GM23338 (cell line): ENCODE results near the gene CNPY1. TPM values are rescaled to one million over a fixed set of nuclear protein-coding genes. Genes with fewer than 3 reads are reported as not detected.
A peak's percentile ranks its signal among the peaks of the same experiment; 100 is the strongest.

Experiments
- ATAC-seq: fragments of 200-7000 bp; cut with Tn5 transposase; 3 replicates; pipeline ENCODE4 v1.9.1; 2020
- DNase-seq: peaks from one replicate; pipeline ENCODE4 v3.0.0-alpha.2; 2015; ENCODE audit warnings: low spot score
- H2AFZ ChIP-seq: fragments of 200-600 bp; sonication (generic); 2 replicates; pipeline ENCODE4 v1.8.0; 2016; ENCODE audit warnings: antibody characterized with exemption, mild to moderate bottlenecking, moderate library complexity
- H3F3A ChIP-seq: fragments of 200-600 bp; sonication (generic); replicated peaks from 2 replicates; pipeline ENCODE4 v1.8.0; 2017; ENCODE audit warnings: antibody characterized with exemption, mixed run types, low read depth
- H3K27ac ChIP-seq: fragments of 200-600 bp; sonication (generic); 2 replicates; pipeline ENCODE4 v1.6.1; 2016; ENCODE audit warnings: low read depth
- H3K27me3 ChIP-seq: fragments of 200-600 bp; sonication (generic); 2 replicates; pipeline ENCODE4 v1.8.0; 2016; ENCODE audit warnings: mild to moderate bottlenecking, mixed run types, moderate library complexity; ENCODE audit not compliant: insufficient read depth
- H3K36me3 ChIP-seq: fragments of 200-600 bp; sonication (generic); 2 replicates; pipeline ENCODE4 v1.8.0; 2016; ENCODE audit warnings: mild to moderate bottlenecking; ENCODE audit not compliant: insufficient read depth
- H3K4me1 ChIP-seq: fragments of 200-600 bp; sonication (generic); 2 replicates; pipeline ENCODE4 v1.8.0; 2016; ENCODE audit warnings: mild to moderate bottlenecking, moderate library complexity; ENCODE audit not compliant: insufficient read depth
- H3K4me2 ChIP-seq: fragments of 200-600 bp; sonication (generic); 2 replicates; pipeline ENCODE4 v1.7.1; 2017; ENCODE audit warnings: mixed run types
- H3K4me3 ChIP-seq: fragments of 200-600 bp; sonication (generic); 2 replicates; pipeline ENCODE4 v1.6.1; 2016; ENCODE audit warnings: mixed run types
- H3K79me2 ChIP-seq: fragments of 200-600 bp; sonication (generic); replicated peaks from 2 replicates; pipeline ENCODE4 v1.8.0; 2017; ENCODE audit warnings: mild to moderate bottlenecking; ENCODE audit not compliant: insufficient read depth
- H3K9me2 ChIP-seq: fragments of 200-600 bp; sonication (generic); 2 replicates; pipeline ENCODE4 v1.8.0; 2017; ENCODE audit not compliant: insufficient read depth
- H4K20me1 ChIP-seq: fragments of 200-600 bp; sonication (generic); replicated peaks from 2 replicates; pipeline ENCODE4 v1.8.0; 2017; ENCODE audit warnings: mild to moderate bottlenecking; ENCODE audit not compliant: insufficient read depth
- H3K27ac Mint-ChIP-seq: 2 replicates; pipeline ENCODE4 v1.8.0; 2020; ENCODE audit warnings: inconsistent platforms, mild to moderate bottlenecking, moderate library complexity, mixed read lengths
- H3K27me3 Mint-ChIP-seq: 3 replicates; pipeline ENCODE4 v1.8.0; 2022; ENCODE audit warnings: low read depth, mild to moderate bottlenecking, moderate library complexity, mixed read lengths, inconsistent platforms; ENCODE audit not compliant: insufficient read depth, poor library complexity
- H3K36me3 Mint-ChIP-seq: 3 replicates; pipeline ENCODE4 v1.8.0; 2021; ENCODE audit warnings: low read depth, mild to moderate bottlenecking, inconsistent platforms, moderate library complexity, mixed read lengths
- H3K4me1 Mint-ChIP-seq: 3 replicates; pipeline ENCODE4 v1.8.0; 2020; ENCODE audit warnings: mild to moderate bottlenecking, inconsistent platforms, mixed read lengths
- H3K4me3 Mint-ChIP-seq: 3 replicates; pipeline ENCODE4 v1.8.0; 2021; ENCODE audit warnings: moderate library complexity, mild to moderate bottlenecking, inconsistent platforms, mixed read lengths
- H3K9me3 Mint-ChIP-seq: 3 replicates; pipeline ENCODE4 v1.8.0; 2020; ENCODE audit warnings: moderate library complexity, mild to moderate bottlenecking, inconsistent platforms, mixed read lengths
- CREB1 ChIP-seq: fragments of 250-450 bp; sonication (Bioruptor Pico); IDR thresholded peaks from 2 replicates; pipeline ENCODE4 v1.5.0; 2020; ENCODE audit warnings: low read depth, mild to moderate bottlenecking, moderate library complexity
- EZH2phosphoT487 ChIP-seq: fragments of 200-600 bp; sonication (generic); IDR thresholded peaks from one replicate; pipeline ENCODE4 v1.8.1; 2018; ENCODE audit warnings: antibody characterized with exemption; ENCODE audit not compliant: unreplicated experiment
- STAT1 ChIP-seq: IDR thresholded peaks from one replicate; pipeline ENCODE4 v1.6.1; 2016; ENCODE audit warnings: antibody characterized with exemption; ENCODE audit not compliant: unreplicated experiment
- polyA plus RNA-seq: library from polyadenylated mRNA; unstranded; fragments of >200 nt; fragmentation: Nextera tagmentation; extraction: Ambion mirVana; gene quantifications from 2 replicates; pipeline ENCODE4 v1.2.1, GENCODE V29; 2016
- total RNA-seq: library from RNA; depleted of rRNA; stranded (reverse); fragments of >200 nt; shearing (Covaris generic); gene quantifications from 2 replicates; pipeline ENCODE4 v1.2.3, GENCODE V29; 2014
- TF ChIP-seq, protein P1 (sequence below), 2 experiments: fragments of 200-600 bp in 1 of 2; sonication (generic) in 1 of 2; conservative IDR thresholded peaks; 2 replicates each; pipeline versions ENCODE4 v1.5.1 to v1.6.1; 2016 to 2017; ENCODE audit warnings: antibody characterized with exemption in 2 of 2, low read depth in 2 of 2, mild to moderate bottlenecking in 2 of 2, moderate library complexity in 1 of 2
- TF ChIP-seq, protein P2 (sequence below): IDR thresholded peaks from 2 replicates; pipeline ENCODE4 v1.6.1; 2016; ENCODE audit warnings: antibody characterized with exemption
- TF ChIP-seq, protein P3 (sequence below): fragments of 250-450 bp; sonication (Bioruptor Pico); IDR thresholded peaks from 2 replicates; pipeline ENCODE4 v1.5.0; 2020; ENCODE audit warnings: mild to moderate bottlenecking, moderate library complexity

The CNPY1 gene
- total and polyA plus RNA-seq, 2 experiments from 2014 or later = not detected

DNA sequence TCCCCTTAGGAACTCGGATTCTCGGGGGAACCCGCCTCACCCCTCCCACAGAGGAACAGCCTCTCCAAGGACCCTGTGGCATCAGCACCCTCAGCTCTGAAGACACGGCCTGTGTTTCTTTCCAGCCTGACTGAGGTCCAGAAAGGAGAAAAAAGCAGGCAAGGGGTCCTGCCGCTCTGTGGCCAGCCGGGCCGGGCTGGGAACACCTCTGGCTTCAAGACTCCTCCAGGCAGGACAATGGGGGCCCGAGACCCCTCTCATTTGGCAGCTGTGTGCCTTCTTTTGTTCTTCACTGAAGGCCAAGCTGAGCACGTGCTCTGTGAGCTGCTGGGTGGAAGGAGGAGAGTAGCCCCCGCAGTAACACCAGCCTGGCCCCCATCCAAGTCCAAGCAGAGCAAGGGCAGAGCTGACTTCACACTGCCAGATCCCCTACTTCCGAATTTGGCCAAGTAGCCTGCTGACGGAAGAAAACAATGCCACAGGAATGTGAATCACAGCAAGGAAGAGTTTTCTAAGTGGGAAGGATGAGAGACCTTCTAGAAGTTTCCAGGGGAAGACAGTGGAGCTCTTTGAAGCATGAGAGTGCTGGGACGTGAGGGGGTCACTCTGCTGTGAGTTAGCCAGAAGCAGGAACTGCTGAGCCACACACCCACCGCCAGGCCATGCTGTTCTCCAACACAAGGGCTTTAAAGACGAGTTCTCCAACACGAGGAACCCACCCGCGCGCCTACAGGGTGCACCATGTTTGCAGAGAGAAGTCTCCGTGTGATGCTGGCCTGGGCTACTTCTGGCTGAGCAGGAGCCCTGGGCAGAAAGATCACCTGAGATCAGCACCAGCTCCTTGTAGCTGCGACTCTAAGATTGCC, 3.1 kb downstream of the CNPY1 start:
- H4K20me1 ChIP-seq = no peaks in the 10 kb centered on the region
- Mint-ChIP-seq H3K4me3 (no peak overlapping the region), H3K9me3 (no peaks in the 10 kb centered on the region; the same call in 2 of the 3 replicates), H3K27me3 (peaks cover 21% of the 10 kb centered on the region), H3K27ac (no peak overlapping the region), H3K4me1 (peaks cover 17% of the 10 kb centered on the region), H3K36me3 (no peaks in the 10 kb centered on the region)
- H3K36me3 ChIP-seq = no peaks in the 10 kb centered on the region
- no peak overlapping the region for H3K4me2 ChIP-seq
- no peaks in the 10 kb centered on the region for H3F3A ChIP-seq
- TF ChIP-seq STAT1 = no peak
- TF ChIP-seq, protein P1, sequence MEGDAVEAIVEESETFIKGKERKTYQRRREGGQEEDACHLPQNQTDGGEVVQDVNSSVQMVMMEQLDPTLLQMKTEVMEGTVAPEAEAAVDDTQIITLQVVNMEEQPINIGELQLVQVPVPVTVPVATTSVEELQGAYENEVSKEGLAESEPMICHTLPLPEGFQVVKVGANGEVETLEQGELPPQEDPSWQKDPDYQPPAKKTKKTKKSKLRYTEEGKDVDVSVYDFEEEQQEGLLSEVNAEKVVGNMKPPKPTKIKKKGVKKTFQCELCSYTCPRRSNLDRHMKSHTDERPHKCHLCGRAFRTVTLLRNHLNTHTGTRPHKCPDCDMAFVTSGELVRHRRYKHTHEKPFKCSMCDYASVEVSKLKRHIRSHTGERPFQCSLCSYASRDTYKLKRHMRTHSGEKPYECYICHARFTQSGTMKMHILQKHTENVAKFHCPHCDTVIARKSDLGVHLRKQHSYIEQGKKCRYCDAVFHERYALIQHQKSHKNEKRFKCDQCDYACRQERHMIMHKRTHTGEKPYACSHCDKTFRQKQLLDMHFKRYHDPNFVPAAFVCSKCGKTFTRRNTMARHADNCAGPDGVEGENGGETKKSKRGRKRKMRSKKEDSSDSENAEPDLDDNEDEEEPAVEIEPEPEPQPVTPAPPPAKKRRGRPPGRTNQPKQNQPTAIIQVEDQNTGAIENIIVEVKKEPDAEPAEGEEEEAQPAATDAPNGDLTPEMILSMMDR (conservative IDR thresholded peaks at IDR 0.05; ENCODE audit: low read depth in 2 of 2) = peak; percentile 8 to 52; a peak in 2 of 4 replicates
- H3K79me2 ChIP-seq = no peaks in the 10 kb centered on the region
- DNase-seq = peak; percentile 41
- no peaks in the 10 kb centered on the region; the same call in 1 of the 2 replicates for H3K27me3 ChIP-seq
- no peak overlapping the region for H3K4me3 ChIP-seq
- peak; percentile 65 for ATAC-seq
- 0 out of 2 replicates have a peak, but pooled peaks cover 4% of the 10 kb centered on the region for H3K4me1 ChIP-seq
- no peaks in the 10 kb centered on the region for H3K9me2 ChIP-seq
- no peak overlapping the region for H2AFZ ChIP-seq
- H3K27ac ChIP-seq = no peak overlapping the region

DNA sequence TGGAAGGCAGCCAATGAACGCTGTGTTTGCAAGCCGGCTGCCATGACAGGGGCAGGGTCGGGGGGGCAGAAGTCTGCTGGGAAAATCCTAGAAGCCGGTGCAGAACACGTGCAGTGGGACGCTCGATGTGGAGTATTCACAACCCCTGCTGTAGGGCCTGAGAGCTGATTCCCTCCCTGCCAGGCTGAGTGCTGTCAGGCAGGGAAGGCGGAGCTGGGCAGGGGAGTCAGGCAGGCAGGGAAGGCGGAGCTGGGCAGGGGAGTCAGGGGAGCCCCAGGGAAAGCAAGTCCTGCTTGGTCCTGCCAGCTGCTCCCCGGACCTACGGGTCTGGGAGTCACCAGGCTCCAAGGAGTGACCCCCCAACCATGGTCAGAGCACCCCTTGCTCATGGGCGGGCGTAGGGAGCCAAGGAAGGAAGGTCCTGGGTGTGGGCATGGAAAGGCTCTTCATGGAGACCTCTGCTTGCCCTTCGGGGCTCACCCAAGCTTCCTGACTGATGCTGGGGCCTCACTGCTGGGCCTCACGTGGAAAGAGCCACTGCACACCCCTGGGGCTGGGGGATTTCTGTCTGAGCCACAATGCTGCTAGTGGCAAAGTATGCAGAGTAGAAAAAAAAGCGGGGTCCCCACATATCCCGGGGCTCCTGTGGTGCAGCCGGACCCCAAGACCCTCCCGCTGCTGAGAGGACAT, 4.2 kb downstream of the CNPY1 start:
- Histone ChIP-seq H3F3A (no peaks in the 10 kb centered on the region), H3K4me2 (no peak overlapping the region), H3K27ac (no peak overlapping the region), H4K20me1 (no peaks in the 10 kb centered on the region), H3K27me3 (no peaks in the 10 kb centered on the region; the same call in 1 of the 2 replicates), H3K36me3 (no peaks in the 10 kb centered on the region), H3K4me1 (peaks cover 4% of the 10 kb centered on the region; the same call in 1 of the 2 replicates), H3K9me2 (no peaks in the 10 kb centered on the region), H3K4me3 (no peak overlapping the region), H2AFZ (no peak overlapping the region), H3K79me2 (no peaks in the 10 kb centered on the region)
- H3K9me3 Mint-ChIP-seq = no peaks in the 10 kb centered on the region; the same call in 2 of the 3 replicates
- H3K36me3 Mint-ChIP-seq = no peaks in the 10 kb centered on the region
- no peak overlapping the region for H3K27ac Mint-ChIP-seq
- H3K4me3 Mint-ChIP-seq = no peak overlapping the region
- peak; percentile 24 for ATAC-seq
- H3K27me3 Mint-ChIP-seq = peaks cover 25% of the 10 kb centered on the region
- peaks cover 17% of the 10 kb centered on the region for H3K4me1 Mint-ChIP-seq
- no peak for DNase-seq
- no peak for TF ChIP-seq CREB1
- no peak for TF ChIP-seq STAT1
- TF ChIP-seq, protein P1 (conservative IDR thresholded peaks at IDR 0.05; ENCODE audit: low read depth in 2 of 2) = no peak
- TF ChIP-seq, protein P2, sequence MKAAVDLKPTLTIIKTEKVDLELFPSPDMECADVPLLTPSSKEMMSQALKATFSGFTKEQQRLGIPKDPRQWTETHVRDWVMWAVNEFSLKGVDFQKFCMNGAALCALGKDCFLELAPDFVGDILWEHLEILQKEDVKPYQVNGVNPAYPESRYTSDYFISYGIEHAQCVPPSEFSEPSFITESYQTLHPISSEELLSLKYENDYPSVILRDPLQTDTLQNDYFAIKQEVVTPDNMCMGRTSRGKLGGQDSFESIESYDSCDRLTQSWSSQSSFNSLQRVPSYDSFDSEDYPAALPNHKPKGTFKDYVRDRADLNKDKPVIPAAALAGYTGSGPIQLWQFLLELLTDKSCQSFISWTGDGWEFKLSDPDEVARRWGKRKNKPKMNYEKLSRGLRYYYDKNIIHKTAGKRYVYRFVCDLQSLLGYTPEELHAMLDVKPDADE = no peak
- no peak for TF ChIP-seq EZH2phosphoT487
- TF ChIP-seq, protein P3, sequence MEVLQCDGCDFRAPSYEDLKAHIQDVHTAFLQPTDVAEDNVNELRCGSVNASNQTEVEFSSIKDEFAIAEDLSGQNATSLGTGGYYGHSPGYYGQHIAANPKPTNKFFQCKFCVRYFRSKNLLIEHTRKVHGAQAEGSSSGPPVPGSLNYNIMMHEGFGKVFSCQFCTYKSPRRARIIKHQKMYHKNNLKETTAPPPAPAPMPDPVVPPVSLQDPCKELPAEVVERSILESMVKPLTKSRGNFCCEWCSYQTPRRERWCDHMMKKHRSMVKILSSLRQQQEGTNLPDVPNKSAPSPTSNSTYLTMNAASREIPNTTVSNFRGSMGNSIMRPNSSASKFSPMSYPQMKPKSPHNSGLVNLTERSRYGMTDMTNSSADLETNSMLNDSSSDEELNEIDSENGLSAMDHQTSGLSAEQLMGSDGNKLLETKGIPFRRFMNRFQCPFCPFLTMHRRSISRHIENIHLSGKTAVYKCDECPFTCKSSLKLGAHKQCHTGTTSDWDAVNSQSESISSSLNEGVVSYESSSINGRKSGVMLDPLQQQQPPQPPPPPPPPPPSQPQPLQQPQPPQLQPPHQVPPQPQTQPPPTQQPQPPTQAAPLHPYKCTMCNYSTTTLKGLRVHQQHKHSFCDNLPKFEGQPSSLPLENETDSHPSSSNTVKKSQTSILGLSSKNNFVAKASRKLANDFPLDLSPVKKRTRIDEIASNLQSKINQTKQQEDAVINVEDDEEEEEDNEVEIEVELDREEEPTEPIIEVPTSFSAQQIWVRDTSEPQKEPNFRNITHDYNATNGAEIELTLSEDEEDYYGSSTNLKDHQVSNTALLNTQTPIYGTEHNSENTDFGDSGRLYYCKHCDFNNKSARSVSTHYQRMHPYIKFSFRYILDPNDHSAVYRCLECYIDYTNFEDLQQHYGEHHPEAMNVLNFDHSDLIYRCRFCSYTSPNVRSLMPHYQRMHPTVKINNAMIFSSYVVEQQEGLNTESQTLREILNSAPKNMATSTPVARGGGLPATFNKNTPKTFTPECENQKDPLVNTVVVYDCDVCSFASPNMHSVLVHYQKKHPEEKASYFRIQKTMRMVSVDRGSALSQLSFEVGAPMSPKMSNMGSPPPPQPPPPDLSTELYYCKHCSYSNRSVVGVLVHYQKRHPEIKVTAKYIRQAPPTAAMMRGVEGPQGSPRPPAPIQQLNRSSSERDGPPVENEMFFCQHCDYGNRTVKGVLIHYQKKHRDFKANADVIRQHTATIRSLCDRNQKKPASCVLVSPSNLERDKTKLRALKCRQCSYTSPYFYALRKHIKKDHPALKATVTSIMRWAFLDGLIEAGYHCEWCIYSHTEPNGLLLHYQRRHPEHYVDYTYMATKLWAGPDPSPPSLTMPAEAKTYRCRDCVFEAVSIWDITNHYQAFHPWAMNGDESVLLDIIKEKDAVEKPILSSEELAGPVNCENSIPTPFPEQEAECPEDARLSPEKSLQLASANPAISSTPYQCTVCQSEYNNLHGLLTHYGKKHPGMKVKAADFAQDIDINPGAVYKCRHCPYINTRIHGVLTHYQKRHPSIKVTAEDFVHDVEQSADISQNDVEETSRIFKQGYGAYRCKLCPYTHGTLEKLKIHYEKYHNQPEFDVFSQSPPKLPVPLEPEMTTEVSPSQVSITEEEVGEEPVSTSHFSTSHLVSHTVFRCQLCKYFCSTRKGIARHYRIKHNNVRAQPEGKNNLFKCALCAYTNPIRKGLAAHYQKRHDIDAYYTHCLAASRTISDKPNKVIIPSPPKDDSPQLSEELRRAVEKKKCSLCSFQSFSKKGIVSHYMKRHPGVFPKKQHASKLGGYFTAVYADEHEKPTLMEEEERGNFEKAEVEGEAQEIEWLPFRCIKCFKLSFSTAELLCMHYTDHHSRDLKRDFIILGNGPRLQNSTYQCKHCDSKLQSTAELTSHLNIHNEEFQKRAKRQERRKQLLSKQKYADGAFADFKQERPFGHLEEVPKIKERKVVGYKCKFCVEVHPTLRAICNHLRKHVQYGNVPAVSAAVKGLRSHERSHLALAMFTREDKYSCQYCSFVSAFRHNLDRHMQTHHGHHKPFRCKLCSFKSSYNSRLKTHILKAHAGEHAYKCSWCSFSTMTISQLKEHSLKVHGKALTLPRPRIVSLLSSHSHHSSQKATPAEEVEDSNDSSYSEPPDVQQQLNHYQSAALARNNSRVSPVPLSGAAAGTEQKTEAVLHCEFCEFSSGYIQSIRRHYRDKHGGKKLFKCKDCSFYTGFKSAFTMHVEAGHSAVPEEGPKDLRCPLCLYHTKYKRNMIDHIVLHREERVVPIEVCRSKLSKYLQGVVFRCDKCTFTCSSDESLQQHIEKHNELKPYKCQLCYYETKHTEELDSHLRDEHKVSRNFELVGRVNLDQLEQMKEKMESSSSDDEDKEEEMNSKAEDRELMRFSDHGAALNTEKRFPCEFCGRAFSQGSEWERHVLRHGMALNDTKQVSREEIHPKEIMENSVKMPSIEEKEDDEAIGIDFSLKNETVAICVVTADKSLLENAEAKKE = no peak
